K562 (cell line): ENCODE results near the gene TMEM129. TPM values are rescaled to one million over a fixed set of nuclear protein-coding genes. Genes with fewer than 3 reads are reported as not detected.

Experiments used
- ARHGAP35 ChIP-seq: fragments of 450-650 bp; IDR thresholded peaks from 2 replicates; pipeline ENCODE4 v1.6.1; 2018; ENCODE audit not compliant: partially characterized antibody
- BRF2 ChIP-seq: IDR thresholded peaks from 3 replicates; pipeline ENCODE4 v1.6.1; 2011; ENCODE audit warnings: borderline replicate concordance, mild to moderate bottlenecking; ENCODE audit not compliant: insufficient read length, insufficient read depth
- CREB3L1 ChIP-seq: fragments of 450-650 bp; IDR thresholded peaks from 2 replicates; pipeline ENCODE4 v1.6.1; 2014; ENCODE audit warnings: low read depth, mild to moderate bottlenecking, moderate library complexity, borderline replicate concordance
- ELK3 ChIP-seq: fragments of 450-650 bp; formaldehyde crosslinking; IDR thresholded peaks from 2 replicates; pipeline ENCODE4 v1.4.0; 2020; ENCODE audit warnings: mild to moderate bottlenecking
- ETV6 ChIP-seq, 3 experiments: fragments of 150-350 bp in 1 of 3; sonication (generic) in 1 of 3; formaldehyde crosslinking in 1 of 3; IDR thresholded peaks; 2 replicates each; pipeline versions ENCODE4 v1.6.1 to v1.8.0; 2014 to 2022; ENCODE audit warnings: borderline replicate concordance in 2 of 3, low read depth in 2 of 3, antibody characterized with exemption in 1 of 3, low read length in 1 of 3, mild to moderate bottlenecking in 1 of 3, missing genetic modification reagents in 1 of 3
- FOXM1 ChIP-seq, 2 experiments: fragments of 450-650 bp in 1 of 2; sonication (generic) in 1 of 2; formaldehyde crosslinking in 1 of 2; IDR thresholded peaks; 2 replicates each; pipeline versions ENCODE4 v1.6.1 to v1.9.0; 2017 to 2022; ENCODE audit warnings: low read depth in 2 of 2, mild to moderate bottlenecking in 2 of 2, missing genetic modification reagents in 1 of 2, moderate library complexity in 1 of 2
- HIVEP1 ChIP-seq: fragments of 250-450 bp; sonication (Bioruptor Pico); IDR thresholded peaks from 2 replicates; pipeline ENCODE4 v1.4.0; 2020; ENCODE audit warnings: mild to moderate bottlenecking
- NELFE ChIP-seq: IDR thresholded peaks from 2 replicates; pipeline ENCODE4 v1.6.1; 2011; ENCODE audit warnings: mild to moderate bottlenecking; ENCODE audit not compliant: insufficient read depth, insufficient read length
- SIRT6 ChIP-seq: IDR thresholded peaks from one replicate; pipeline ENCODE4 v1.6.1; 2012; ENCODE audit warnings: low read depth, mild to moderate bottlenecking, control low read depth, inconsistent platforms, low read length, moderate library complexity
- SOX6 ChIP-seq: fragments of 450-650 bp; IDR thresholded peaks from 2 replicates; pipeline ENCODE4 v1.6.1; 2014; ENCODE audit warnings: mild to moderate bottlenecking
- STAT5B ChIP-seq: fragments of 250-450 bp; sonication (Bioruptor Pico); IDR thresholded peaks from 2 replicates; pipeline ENCODE4 v1.8.0; 2021; ENCODE audit warnings: mild to moderate bottlenecking, inconsistent platforms
- TSHZ1 ChIP-seq: fragments of 250-450 bp; sonication (Bioruptor Pico); IDR thresholded peaks from 2 replicates; pipeline ENCODE4 v1.4.0; 2020; ENCODE audit warnings: mild to moderate bottlenecking, moderate library complexity
- ZFP91 ChIP-seq: sonication (generic); formaldehyde crosslinking; IDR thresholded peaks from 2 replicates; pipeline ENCODE4 v1.8.0; 2022; ENCODE audit warnings: mild to moderate bottlenecking, missing genetic modification reagents
- ZNF143 ChIP-seq: sonication (generic); formaldehyde crosslinking; IDR thresholded peaks from 2 replicates; pipeline ENCODE4 v1.9.0; 2022; ENCODE audit warnings: mild to moderate bottlenecking, missing genetic modification reagents
- ZNF436 ChIP-seq: fragments of 250-450, 450-650 bp; sonication (Bioruptor Pico); formaldehyde crosslinking; IDR thresholded peaks from 2 replicates; pipeline ENCODE4 v1.7.0; 2020; ENCODE audit warnings: mild to moderate bottlenecking
- ZNF586 ChIP-seq: fragments of 450-650 bp; formaldehyde crosslinking; conservative IDR thresholded peaks from 2 replicates; pipeline ENCODE4 v1.4.0; 2020; ENCODE audit warnings: mild to moderate bottlenecking, moderate library complexity
- ZNF644 ChIP-seq: fragments of 200-800 bp; sonication (Bioruptor generic); IDR thresholded peaks from 2 replicates; pipeline ENCODE4 v1.6.1; 2016; ENCODE audit warnings: low read depth, missing genetic modification characterization, missing compliant biosample characterization
- polyA plus RNA-seq, 8 experiments: library from polyadenylated mRNA; depleted of rRNA in 4 of 8; stranded (reverse) in 5 of 8; unstranded in 3 of 8; fragments of >200 nt; fragmentation: Nextera tagmentation in 2 of 8; fragmentation: Illumina TruSeq in 1 of 8; extraction: Ambion mirVana in 2 of 8; extraction: Trizol in 1 of 8; gene quantifications; 2 replicates each; pipeline versions ENCODE4 v1.2.1 to v1.2.3, GENCODE V29; 2011 to 2014; ENCODE audit warnings: inconsistent platforms in 1 of 8, missing spikeins in 1 of 8
- total RNA-seq, 7 experiments: library from RNA; depleted of rRNA in 6 of 7; stranded (reverse); fragments of >200 nt in 6 of 7; fragmentation: Illumina TruSeq in 2 of 7; extraction: Trizol in 2 of 7; gene quantifications; 2 replicates each; pipeline versions ENCODE4 v1.2.1 to v1.2.3, GENCODE V29; 2011 to 2021; ENCODE audit warnings: low replicate concordance in 1 of 7

TMEM129 gene
- total and polyA plus RNA-seq, 9 of the 15 experiments (the other 6 are each of a cell fraction or from before 2014, with no cell fraction given) = 0.34 to 47.2 (median 18.8) TPM

GRCh38 chr4:1713003-1713851, 7.9 kb downstream of the TMEM129 start (continued):
- no peak for TF ChIP-seq FOXM1 (IDR thresholded peaks at IDR 0.05; ENCODE audit: low read depth)
- TF ChIP-seq FOXM1 (CRISPR knock-in tag; IDR thresholded peaks at IDR 0.05; ENCODE audit: low read depth) = no peak
- TF ChIP-seq STAT5B = no peak
- TF ChIP-seq ZFP91 (CRISPR knock-in tag) = no peak
- TF ChIP-seq ARHGAP35 = no peak
- no peak for TF ChIP-seq SOX6
- TF ChIP-seq ZNF436 = no peak
- TF ChIP-seq NELFE = no peak
- TF ChIP-seq ZNF586 (CRISPR knock-in tag) = no peak
- TF ChIP-seq ZNF143 (CRISPR knock-in tag) = no peak
- no peak for TF ChIP-seq CREB3L1
- TF ChIP-seq ZNF644 (tag) = no peak
- TF ChIP-seq ELK3 = no peak
- no peak for TF ChIP-seq BRF2
- TF ChIP-seq ETV6 (IDR thresholded peaks at IDR 0.05; ENCODE audit: borderline replicate concordance in 1 of 2, low read depth in 2 of 2, low read length in 1 of 2) = no peak
- no peak for TF ChIP-seq ETV6 (CRISPR knock-in tag; IDR thresholded peaks at IDR 0.05; ENCODE audit: borderline replicate concordance)
- no peak for TF ChIP-seq TSHZ1 (CRISPR knock-in tag)
- TF ChIP-seq HIVEP1 (CRISPR knock-in tag) = no peak
- TF ChIP-seq SIRT6 = no peak
